GM12878 (cell line): ENCODE results near the gene ZDHHC14.

Source experiments
- CBX5 ChIP-seq: sonication (generic); IDR thresholded peaks from 2 replicates; pipeline ENCODE4 v1.6.1; 2016; ENCODE audit warnings: low read depth, moderate library complexity, mild to moderate bottlenecking, inconsistent platforms
- POLR2A ChIP-seq: IDR thresholded peaks from 2 replicates; pipeline ENCODE4 v1.6.1; 2011; ENCODE audit warnings: low read depth, mild to moderate bottlenecking, low read length
- POLR2AphosphoS5 ChIP-seq: IDR thresholded peaks from 2 replicates; pipeline ENCODE4 v1.6.1; 2011; ENCODE audit warnings: mild to moderate bottlenecking, low read length, inconsistent platforms
- SIN3A ChIP-seq: IDR thresholded peaks from 2 replicates; pipeline ENCODE4 v1.6.1; 2012; ENCODE audit warnings: low read depth, low read length, improper control_type of control experiment
- TF ChIP-seq, protein P1 (sequence below), 3 experiments: IDR thresholded peaks in 2 of 3; conservative IDR thresholded peaks in 1 of 3; 2 replicates each; pipeline ENCODE4 v1.5.1; 2011; ENCODE audit warnings: low read depth in 3 of 3, low read length in 3 of 3, mild to moderate bottlenecking in 3 of 3, control low read depth in 2 of 3, moderate library complexity in 2 of 3, inconsistent platforms in 1 of 3, mixed read lengths in 1 of 3; ENCODE audit not compliant: control insufficient read depth in 2 of 3, insufficient read depth in 1 of 3; ENCODE audit errors: extremely low read depth in 1 of 3
- TF ChIP-seq, protein P2 (sequence below): IDR thresholded peaks from 2 replicates; pipeline ENCODE4 v1.6.1; 2011; ENCODE audit warnings: low read depth, low read length, improper control_type of control experiment, borderline replicate concordance

GRCh38 chr6:157405986-157406385 is 25.0 kb downstream of the ZDHHC14 start:
- TF ChIP-seq, protein P1, sequence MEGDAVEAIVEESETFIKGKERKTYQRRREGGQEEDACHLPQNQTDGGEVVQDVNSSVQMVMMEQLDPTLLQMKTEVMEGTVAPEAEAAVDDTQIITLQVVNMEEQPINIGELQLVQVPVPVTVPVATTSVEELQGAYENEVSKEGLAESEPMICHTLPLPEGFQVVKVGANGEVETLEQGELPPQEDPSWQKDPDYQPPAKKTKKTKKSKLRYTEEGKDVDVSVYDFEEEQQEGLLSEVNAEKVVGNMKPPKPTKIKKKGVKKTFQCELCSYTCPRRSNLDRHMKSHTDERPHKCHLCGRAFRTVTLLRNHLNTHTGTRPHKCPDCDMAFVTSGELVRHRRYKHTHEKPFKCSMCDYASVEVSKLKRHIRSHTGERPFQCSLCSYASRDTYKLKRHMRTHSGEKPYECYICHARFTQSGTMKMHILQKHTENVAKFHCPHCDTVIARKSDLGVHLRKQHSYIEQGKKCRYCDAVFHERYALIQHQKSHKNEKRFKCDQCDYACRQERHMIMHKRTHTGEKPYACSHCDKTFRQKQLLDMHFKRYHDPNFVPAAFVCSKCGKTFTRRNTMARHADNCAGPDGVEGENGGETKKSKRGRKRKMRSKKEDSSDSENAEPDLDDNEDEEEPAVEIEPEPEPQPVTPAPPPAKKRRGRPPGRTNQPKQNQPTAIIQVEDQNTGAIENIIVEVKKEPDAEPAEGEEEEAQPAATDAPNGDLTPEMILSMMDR (IDR thresholded peaks at IDR 0.05 in 2 of 3, conservative IDR thresholded peaks at IDR 0.05 in 1 of 3; ENCODE audit: control insufficient read depth in 2 of 3, extremely low read depth in 1 of 3, insufficient read depth in 1 of 3, low read depth in 3 of 3, low read length in 3 of 3): no peak
- TF ChIP-seq CBX5: no peak
- TF ChIP-seq POLR2A: no peak
- TF ChIP-seq, protein P2, sequence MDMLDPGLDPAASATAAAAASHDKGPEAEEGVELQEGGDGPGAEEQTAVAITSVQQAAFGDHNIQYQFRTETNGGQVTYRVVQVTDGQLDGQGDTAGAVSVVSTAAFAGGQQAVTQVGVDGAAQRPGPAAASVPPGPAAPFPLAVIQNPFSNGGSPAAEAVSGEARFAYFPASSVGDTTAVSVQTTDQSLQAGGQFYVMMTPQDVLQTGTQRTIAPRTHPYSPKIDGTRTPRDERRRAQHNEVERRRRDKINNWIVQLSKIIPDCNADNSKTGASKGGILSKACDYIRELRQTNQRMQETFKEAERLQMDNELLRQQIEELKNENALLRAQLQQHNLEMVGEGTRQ: no peak
- TF ChIP-seq SIN3A: no peak
- no peak for TF ChIP-seq POLR2AphosphoS5
